Mononuclear cell (primary cell): ENCODE results near the gene PLA2G4F. TPM values are rescaled to one million over a fixed set of nuclear protein-coding genes. Genes with fewer than 3 reads are reported as not detected.

Experiments
- H3K27me3 ChIP-seq: 2 replicates; pipeline ENCODE4 v1.6.0; 2011; ENCODE audit warnings: low read length, control low read depth; ENCODE audit not compliant: insufficient read depth
- H3K4me1 ChIP-seq: 2 replicates; pipeline ENCODE4 v1.5.1; 2011; ENCODE audit warnings: mild to moderate bottlenecking, low read length, control low read depth; ENCODE audit not compliant: insufficient read depth
- H3K4me3 ChIP-seq: 2 replicates; pipeline ENCODE4 v1.5.1; 2011; ENCODE audit warnings: mild to moderate bottlenecking, low read length, moderate library complexity
- H3K9me3 ChIP-seq: 2 replicates; pipeline ENCODE4 v1.5.1; 2011; ENCODE audit warnings: low read depth, mild to moderate bottlenecking, control low read depth, low read length
- total RNA-seq: library from RNA; depleted of rRNA; stranded (reverse); fragments of >200 nt; gene quantifications from one replicate; pipeline ENCODE4 v1.2.3, GENCODE V29; 2012

Gene PLA2G4F, protein sequence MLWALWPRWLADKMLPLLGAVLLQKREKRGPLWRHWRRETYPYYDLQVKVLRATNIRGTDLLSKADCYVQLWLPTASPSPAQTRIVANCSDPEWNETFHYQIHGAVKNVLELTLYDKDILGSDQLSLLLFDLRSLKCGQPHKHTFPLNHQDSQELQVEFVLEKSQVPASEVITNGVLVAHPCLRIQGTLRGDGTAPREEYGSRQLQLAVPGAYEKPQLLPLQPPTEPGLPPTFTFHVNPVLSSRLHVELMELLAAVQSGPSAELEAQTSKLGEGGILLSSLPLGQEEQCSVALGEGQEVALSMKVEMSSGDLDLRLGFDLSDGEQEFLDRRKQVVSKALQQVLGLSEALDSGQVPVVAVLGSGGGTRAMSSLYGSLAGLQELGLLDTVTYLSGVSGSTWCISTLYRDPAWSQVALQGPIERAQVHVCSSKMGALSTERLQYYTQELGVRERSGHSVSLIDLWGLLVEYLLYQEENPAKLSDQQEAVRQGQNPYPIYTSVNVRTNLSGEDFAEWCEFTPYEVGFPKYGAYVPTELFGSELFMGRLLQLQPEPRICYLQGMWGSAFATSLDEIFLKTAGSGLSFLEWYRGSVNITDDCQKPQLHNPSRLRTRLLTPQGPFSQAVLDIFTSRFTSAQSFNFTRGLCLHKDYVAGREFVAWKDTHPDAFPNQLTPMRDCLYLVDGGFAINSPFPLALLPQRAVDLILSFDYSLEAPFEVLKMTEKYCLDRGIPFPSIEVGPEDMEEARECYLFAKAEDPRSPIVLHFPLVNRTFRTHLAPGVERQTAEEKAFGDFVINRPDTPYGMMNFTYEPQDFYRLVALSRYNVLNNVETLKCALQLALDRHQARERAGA
- total RNA-seq, result not detected

DNA sequence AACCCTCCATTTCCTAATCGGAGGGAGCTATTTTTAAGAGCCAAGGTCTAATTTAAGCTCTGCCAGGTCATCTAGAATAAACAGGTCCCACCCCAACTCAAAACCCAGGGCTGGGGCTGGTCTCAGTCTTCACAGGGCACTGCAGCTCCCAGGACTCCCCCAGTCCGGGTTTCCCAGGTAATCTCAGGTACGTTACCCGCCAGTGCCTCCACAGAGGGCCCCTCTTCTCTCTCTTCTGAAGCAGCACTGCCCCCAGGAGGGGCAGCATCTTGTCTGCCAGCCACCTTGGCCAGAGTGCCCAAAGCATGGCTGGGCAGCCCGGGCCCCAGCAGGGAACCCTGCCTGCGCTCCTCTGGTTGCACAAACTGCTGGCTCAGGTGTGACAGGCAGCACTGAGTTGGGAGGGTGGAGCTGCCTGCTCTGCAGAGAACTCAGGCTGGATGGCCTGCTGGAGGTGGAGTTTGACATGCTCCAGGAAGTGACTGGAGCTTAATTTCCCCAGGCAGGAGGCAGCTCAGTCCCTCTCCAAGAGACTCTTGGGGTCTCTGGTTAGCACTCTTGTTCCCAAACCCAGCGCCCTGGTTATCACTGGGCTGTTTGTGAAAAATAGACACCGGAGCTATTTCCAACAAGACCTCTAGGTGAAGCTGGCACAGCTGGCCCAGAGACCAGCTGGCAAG lies at the start of gene PLA2G4F:
Gene PLA2G4F, minus strand, starts transcription at position 394 of the 680 bp plus-strand sequence. Its CDS starts 87 bp downstream, at position 307.
- H3K4me1 ChIP-seq, result peaks cover 9% of the 10 kb centered on the region
- H3K27me3 ChIP-seq, result no peaks in the 10 kb centered on the region
- no peaks in the 10 kb centered on the region for H3K9me3 ChIP-seq
- H3K4me3 ChIP-seq, result no peak within 1 kb of the TSS

DNA sequence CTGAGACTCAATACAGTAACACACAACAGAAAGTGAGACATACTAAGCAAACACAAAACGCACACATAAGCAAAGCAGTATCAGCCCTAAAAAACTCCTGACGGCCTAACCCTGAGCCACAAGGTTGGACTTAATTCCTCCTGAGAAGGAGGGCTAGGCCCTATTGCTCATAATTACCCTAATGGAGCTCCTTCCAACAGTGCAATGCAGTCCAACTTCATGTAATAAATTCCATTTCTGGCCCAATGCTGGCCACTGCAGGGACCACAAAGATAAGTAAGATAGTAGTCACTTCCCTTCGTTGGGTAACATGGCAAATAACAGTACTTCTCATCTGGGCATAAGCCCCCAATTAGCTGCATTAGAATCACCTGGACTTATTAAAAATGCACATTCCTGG lies 47.5 kb upstream of the PLA2G4F start:
- no peaks in the 10 kb centered on the region for H3K27me3 ChIP-seq
- no peaks in the 10 kb centered on the region for H3K9me3 ChIP-seq

DNA sequence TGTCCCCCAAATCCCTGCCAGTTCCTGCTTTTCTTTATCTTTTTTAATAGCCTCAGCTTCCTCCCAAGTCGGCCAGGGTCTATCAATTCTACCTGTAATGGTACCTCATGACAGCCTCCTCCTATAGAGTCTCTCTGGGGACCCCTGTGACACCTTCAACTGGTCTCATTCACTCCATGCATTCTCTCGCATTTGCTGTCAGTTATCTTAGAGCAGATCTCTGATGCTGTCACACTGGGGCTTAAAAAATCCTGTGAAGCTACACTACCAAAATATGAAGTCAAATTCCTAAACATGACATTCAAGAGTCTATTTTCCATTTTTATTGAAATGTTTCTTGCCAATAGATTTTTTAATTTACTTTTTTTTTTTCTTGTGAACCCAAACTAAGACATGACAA lies 46.2 kb upstream of the PLA2G4F start:
- H3K27me3 ChIP-seq, result no peaks in the 10 kb centered on the region
- no peak overlapping the region for H3K4me3 ChIP-seq
- H3K9me3 ChIP-seq, result no peaks in the 10 kb centered on the region
- peaks cover 34% of the 10 kb centered on the region for H3K4me1 ChIP-seq

More for the DNA sequence above, 47.5 kb upstream of the PLA2G4F start:
- Histone ChIP-seq H3K4me3 (no peak overlapping the region), H3K4me1 (peaks cover 40% of the 10 kb centered on the region)

DNA sequence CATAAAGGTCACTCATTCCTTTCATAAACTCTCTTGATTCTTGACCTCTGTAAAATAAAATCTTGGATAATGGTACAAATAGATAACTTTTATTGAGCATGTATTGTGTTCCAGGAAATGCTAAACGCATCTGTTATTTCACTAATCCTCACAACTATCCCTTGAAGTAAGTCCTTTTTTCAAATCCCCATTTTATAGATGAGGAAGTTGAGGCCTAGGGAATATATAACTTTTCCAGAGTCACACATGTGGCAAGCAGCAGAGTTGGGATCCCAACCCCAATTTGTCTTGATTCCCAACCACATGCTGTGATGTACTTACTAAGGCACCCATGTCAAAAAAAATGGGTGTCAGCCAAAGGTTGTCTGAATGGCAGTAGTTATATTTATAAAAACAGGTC lies 45.4 kb upstream of the PLA2G4F start:
- Histone ChIP-seq H3K27me3 (no peaks in the 10 kb centered on the region), H3K4me3 (no peak overlapping the region), H3K9me3 (no peaks in the 10 kb centered on the region), H3K4me1 (peaks cover 25% of the 10 kb centered on the region)

DNA sequence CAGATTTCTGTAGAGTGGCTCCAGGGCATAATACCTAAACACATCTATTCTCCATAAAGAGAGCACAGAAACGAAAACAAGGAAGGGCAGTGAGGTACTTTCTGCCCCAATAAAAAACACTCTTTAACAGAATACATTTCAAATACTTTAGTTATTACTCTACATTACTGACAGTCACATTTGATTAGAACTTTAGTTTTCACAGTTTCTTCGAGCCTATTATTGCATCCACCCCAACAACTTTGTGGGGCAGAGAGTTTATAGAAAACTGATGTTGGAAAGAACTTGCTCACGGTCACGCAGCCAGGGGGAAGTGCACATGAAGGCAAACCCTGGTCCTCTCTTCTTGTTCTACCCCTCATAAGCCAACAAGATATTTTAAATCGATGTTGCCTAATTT lies 42.7 kb upstream of the PLA2G4F start:
- no peak overlapping the region for H3K4me3 ChIP-seq
- H3K9me3 ChIP-seq, result no peaks in the 10 kb centered on the region
- H3K4me1 ChIP-seq, result peaks cover 6% of the 10 kb centered on the region
- H3K27me3 ChIP-seq, result no peaks in the 10 kb centered on the region

DNA sequence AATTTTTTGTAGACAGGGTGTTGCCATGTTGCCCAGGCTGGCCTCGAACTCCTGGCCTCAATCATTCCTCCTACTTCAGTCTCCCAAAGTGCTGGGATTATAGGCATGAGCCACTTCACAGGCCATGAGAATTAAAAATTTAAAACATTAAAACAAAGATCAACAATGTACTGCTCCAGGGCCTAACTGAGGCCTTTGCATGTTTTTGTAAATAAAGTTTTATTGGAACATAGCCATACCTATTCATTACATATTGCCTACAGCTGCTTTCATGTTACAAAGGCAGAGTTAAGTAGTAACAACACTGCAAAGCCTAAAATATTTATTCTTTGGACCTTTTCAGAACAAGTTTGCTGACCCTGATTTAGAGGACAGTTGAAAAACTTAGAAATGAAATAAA lies 42.1 kb upstream of the PLA2G4F start:
- H3K4me1 ChIP-seq, result peaks cover under 1% of the 10 kb centered on the region
- H3K9me3 ChIP-seq, result no peaks in the 10 kb centered on the region
- no peak overlapping the region for H3K4me3 ChIP-seq

DNA sequence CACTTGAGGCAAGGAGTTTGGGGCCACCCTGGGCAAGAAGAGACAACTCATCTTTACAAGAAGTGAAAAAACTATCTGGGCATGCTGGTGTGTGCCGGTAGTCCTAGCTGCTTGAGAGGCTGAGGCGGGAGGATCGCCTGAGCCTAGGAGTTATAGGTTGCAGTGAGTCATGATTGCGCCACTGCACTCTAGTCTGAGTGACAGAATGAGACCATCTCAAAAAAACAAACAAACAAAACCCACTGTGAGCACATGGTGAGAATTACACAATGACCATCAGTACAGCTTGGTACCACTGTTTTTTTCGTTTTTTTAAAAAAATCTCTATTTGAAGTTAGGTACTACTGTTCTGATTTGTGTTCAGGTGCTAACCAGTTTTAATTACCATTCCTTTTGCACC lies 38.1 kb upstream of the PLA2G4F start:
- no peak overlapping the region for H3K4me3 ChIP-seq
- H3K27me3 ChIP-seq, result no peaks in the 10 kb centered on the region
- H3K9me3 ChIP-seq, result no peaks in the 10 kb centered on the region
- no peaks in the 10 kb centered on the region for H3K4me1 ChIP-seq

More for the DNA sequence above, 42.1 kb upstream of the PLA2G4F start:
- H3K27me3 ChIP-seq, result no peaks in the 10 kb centered on the region

DNA sequence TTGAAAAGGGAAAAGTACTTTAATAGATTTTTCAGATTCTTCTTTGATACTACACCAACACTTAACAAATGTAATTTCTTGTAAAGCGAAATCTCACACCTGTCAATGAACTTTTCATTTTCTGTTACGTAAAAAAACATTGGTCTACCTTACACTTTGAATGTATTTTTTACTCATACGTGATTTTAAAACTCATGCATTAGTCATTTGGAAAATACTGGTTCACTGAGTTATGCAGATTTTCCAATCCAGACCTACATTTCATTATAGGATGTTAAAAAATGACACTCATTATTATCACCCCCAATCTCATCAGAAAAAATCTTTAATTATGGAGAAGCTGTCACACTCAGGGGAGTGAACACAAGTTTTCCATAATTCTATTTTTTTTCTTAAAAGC lies 36.9 kb upstream of the PLA2G4F start:
- H3K4me3 ChIP-seq, result no peak overlapping the region
- no peaks in the 10 kb centered on the region for H3K4me1 ChIP-seq
- no peaks in the 10 kb centered on the region for H3K27me3 ChIP-seq
- H3K9me3 ChIP-seq, result no peaks in the 10 kb centered on the region

GRCh38 chr15:42191610-42192346 lies 35.3 kb upstream of the PLA2G4F start:
- Histone ChIP-seq H3K4me1 (no peaks in the 10 kb centered on the region), H3K4me3 (no peak overlapping the region), H3K9me3 (no peaks in the 10 kb centered on the region), H3K27me3 (no peaks in the 10 kb centered on the region)

DNA sequence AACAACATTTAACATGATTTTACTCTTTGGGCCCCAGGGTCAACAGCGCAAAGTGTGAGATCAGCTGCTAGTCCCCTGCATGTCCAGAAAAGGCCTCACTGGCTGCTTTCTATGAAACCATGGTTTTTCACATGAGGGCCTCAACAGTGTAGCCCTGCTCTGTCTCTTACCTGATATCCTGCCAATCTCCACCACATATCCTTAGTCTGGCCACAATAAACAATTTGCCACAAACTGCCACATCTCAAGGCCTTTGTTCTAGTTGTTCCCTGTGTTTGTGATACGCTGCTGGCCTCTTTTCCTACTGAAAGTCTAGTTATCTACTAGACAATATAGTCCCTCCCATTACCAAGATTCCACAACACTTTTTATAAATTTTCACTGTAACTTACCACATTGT lies 33.9 kb upstream of the PLA2G4F start:
- Histone ChIP-seq H3K4me1 (no peaks in the 10 kb centered on the region), H3K4me3 (no peak overlapping the region), H3K27me3 (no peaks in the 10 kb centered on the region), H3K9me3 (no peaks in the 10 kb centered on the region)

GRCh38 chr15:42185801-42186200 lies 29.4 kb upstream of the PLA2G4F start:
- peaks cover 24% of the 10 kb centered on the region for H3K4me1 ChIP-seq
- no peaks in the 10 kb centered on the region for H3K27me3 ChIP-seq
- H3K9me3 ChIP-seq, result no peaks in the 10 kb centered on the region
- H3K4me3 ChIP-seq, result no peak overlapping the region

DNA sequence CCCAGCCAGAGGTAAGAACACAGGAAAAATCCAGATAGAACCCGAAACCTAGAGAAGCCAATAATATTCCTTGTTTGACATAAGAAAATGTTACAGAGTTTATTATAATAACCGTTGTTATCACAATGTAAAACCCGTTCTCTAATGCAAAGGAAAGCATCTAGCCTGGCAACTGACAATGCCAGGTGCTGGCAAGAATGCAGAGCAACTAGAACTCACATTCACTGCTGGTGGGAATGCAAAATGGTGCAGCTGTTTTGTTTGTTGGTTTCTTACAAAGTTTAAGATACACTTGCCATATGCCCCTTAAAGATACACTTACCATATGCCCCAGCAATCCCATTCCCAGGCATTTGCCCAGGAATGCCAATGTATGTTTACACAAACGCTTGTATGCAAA lies 28.3 kb upstream of the PLA2G4F start:
- Histone ChIP-seq H3K4me3 (no peak overlapping the region), H3K27me3 (no peaks in the 10 kb centered on the region), H3K4me1 (peaks cover 24% of the 10 kb centered on the region), H3K9me3 (no peaks in the 10 kb centered on the region)

GRCh38 chr15:42184296-42184695 lies 27.9 kb upstream of the PLA2G4F start:
- Histone ChIP-seq H3K4me3 (no peak overlapping the region), H3K27me3 (no peaks in the 10 kb centered on the region), H3K9me3 (no peaks in the 10 kb centered on the region), H3K4me1 (peaks cover 24% of the 10 kb centered on the region)

GRCh38 chr15:42182961-42183360 lies 26.5 kb upstream of the PLA2G4F start:
- Histone ChIP-seq H3K4me3 (no peak overlapping the region), H3K27me3 (no peaks in the 10 kb centered on the region)

More at GRCh38 chr15:42182961-42183360, 26.5 kb upstream of the PLA2G4F start:
- no peaks in the 10 kb centered on the region for H3K9me3 ChIP-seq
- peaks cover 24% of the 10 kb centered on the region for H3K4me1 ChIP-seq
